Stomach (tissue), 4 donors: ENCODE data around the gene DRD2.

ENCODE experiments used
- CTCF ChIP-seq, 7 experiments: fragments of 450-650 bp in 4 of 7; fragments of 200-600 bp in 3 of 7; sonication (generic) in 3 of 7; IDR thresholded peaks; one replicate each; pipeline ENCODE4 v1.5.1; 2016 to 2019; ENCODE audit warnings: antibody characterized with exemption in 7 of 7, control low read depth in 2 of 7, mild to moderate bottlenecking in 1 of 7
- EP300 ChIP-seq: sonication (generic); formaldehyde crosslinking; IDR thresholded peaks from one replicate; pipeline ENCODE4 v1.6.1; 2017; ENCODE audit warnings: antibody characterized with exemption
- POLR2A ChIP-seq, 4 donors: fragments of 450-650 bp; IDR thresholded peaks; one replicate each; pipeline ENCODE4 v1.6.1; 2016; ENCODE audit warnings: antibody characterized with exemption in 4 of 4, control low read depth in 2 of 4, mild to moderate bottlenecking in 1 of 4, moderate library complexity in 1 of 4
- POLR2AphosphoS5 ChIP-seq, 3 donors: sonication (generic); formaldehyde crosslinking; IDR thresholded peaks; one replicate each; pipeline ENCODE4 v1.6.1; 2016; ENCODE audit warnings: antibody characterized with exemption in 3 of 3

- no peak for TF ChIP-seq EP300
- TF ChIP-seq POLR2AphosphoS5 (IDR thresholded peaks at IDR 0.05): no peak
- TF ChIP-seq CTCF (IDR thresholded peaks at IDR 0.05): no peak
- TF ChIP-seq POLR2A (IDR thresholded peaks at IDR 0.05): no peak
Measured at GRCh38 chr11:113396690-113397089, 78.5 kb downstream of the DRD2 start.
